Ovary (tissue), 3 donors: ENCODE data around the gene ZNF92.

Experiments used
- EP300 ChIP-seq: sonication (generic); formaldehyde crosslinking; IDR thresholded peaks from one replicate; pipeline ENCODE4 v1.6.1; 2017; ENCODE audit warnings: antibody characterized with exemption
- POLR2A ChIP-seq: fragments of 450-650 bp; IDR thresholded peaks from one replicate; pipeline ENCODE4 v1.6.1; 2017; ENCODE audit warnings: antibody characterized with exemption, mild to moderate bottlenecking, moderate library complexity
- TF ChIP-seq, protein P1 (sequence below), 3 donors: fragments of 450-650 bp in 2 of 3; fragments of 200-600 bp in 1 of 3; IDR thresholded peaks; one replicate each; pipeline versions ENCODE4 v1.5.1 to v1.8.0; 2016 to 2022; ENCODE audit warnings: antibody characterized with exemption in 3 of 3, mild to moderate bottlenecking in 1 of 3
- donor health status: DM: no; HTN: no; CAD: no.

GRCh38 chr7:65325793-65326432 is 47.7 kb upstream of the ZNF92 start:
- TF ChIP-seq, protein P1, sequence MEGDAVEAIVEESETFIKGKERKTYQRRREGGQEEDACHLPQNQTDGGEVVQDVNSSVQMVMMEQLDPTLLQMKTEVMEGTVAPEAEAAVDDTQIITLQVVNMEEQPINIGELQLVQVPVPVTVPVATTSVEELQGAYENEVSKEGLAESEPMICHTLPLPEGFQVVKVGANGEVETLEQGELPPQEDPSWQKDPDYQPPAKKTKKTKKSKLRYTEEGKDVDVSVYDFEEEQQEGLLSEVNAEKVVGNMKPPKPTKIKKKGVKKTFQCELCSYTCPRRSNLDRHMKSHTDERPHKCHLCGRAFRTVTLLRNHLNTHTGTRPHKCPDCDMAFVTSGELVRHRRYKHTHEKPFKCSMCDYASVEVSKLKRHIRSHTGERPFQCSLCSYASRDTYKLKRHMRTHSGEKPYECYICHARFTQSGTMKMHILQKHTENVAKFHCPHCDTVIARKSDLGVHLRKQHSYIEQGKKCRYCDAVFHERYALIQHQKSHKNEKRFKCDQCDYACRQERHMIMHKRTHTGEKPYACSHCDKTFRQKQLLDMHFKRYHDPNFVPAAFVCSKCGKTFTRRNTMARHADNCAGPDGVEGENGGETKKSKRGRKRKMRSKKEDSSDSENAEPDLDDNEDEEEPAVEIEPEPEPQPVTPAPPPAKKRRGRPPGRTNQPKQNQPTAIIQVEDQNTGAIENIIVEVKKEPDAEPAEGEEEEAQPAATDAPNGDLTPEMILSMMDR (IDR thresholded peaks at IDR 0.05) = no peak
- TF ChIP-seq EP300 (no peak), POLR2A (no peak)
